Neural progenitor cell (in vitro differentiated cells): ENCODE results near the gene PDCD7. TPM values are rescaled to one million over a fixed set of nuclear protein-coding genes. Genes with fewer than 3 reads are reported as not detected.

Source experiments
- DNase-seq: peaks from one replicate; pipeline ENCODE4 v3.0.0-alpha.2; 2016; ENCODE audit warnings: low spot score
- H2AFZ ChIP-seq: fragments of 200-600 bp; sonication (generic); replicated peaks from 2 replicates; pipeline ENCODE4 v1.6.1; 2016; ENCODE audit warnings: antibody characterized with exemption
- H3F3A ChIP-seq: fragments of 200-600 bp; sonication (generic); 2 replicates; pipeline ENCODE4 v1.6.1; 2016; ENCODE audit warnings: antibody characterized with exemption, low read depth
- H3K27ac ChIP-seq: fragments of 200-600 bp; sonication (generic); 2 replicates; pipeline ENCODE4 v1.5.1; 2016; ENCODE audit warnings: mild to moderate bottlenecking
- H3K27me3 ChIP-seq: fragments of 200-600 bp; sonication (generic); 2 replicates; pipeline ENCODE4 v1.6.1; 2016; ENCODE audit warnings: mild to moderate bottlenecking, moderate library complexity
- H3K36me3 ChIP-seq: fragments of 200-600 bp; sonication (generic); 2 replicates; pipeline ENCODE4 v1.5.1; 2016
- H3K4me1 ChIP-seq: fragments of 200-600 bp; sonication (generic); 2 replicates; pipeline ENCODE4 v1.6.1; 2016; ENCODE audit warnings: mixed run types
- H3K4me2 ChIP-seq: fragments of 200-600 bp; sonication (generic); 2 replicates; pipeline ENCODE4 v1.6.1; 2016
- H3K4me3 ChIP-seq: fragments of 200-600 bp; sonication (generic); 2 replicates; pipeline ENCODE4 v1.5.1; 2016
- H3K79me2 ChIP-seq: fragments of 200-600 bp; sonication (generic); 2 replicates; pipeline ENCODE4 v1.6.1; 2016; ENCODE audit warnings: low read depth
- H3K9ac ChIP-seq: fragments of 200-600 bp; sonication (generic); 2 replicates; pipeline ENCODE4 v1.6.1; 2016
- H3K9me3 ChIP-seq: fragments of 200-600 bp; sonication (generic); 2 replicates; pipeline ENCODE4 v1.5.1; 2016; ENCODE audit warnings: low read depth
- H4K20me1 ChIP-seq: fragments of 200-600 bp; sonication (generic); 2 replicates; pipeline ENCODE4 v1.6.1; 2016; ENCODE audit warnings: low read depth
- H3K27ac Mint-ChIP-seq: 3 replicates; pipeline ENCODE4 v1.8.0; 2021; ENCODE audit warnings: mixed read lengths
- H3K27me3 Mint-ChIP-seq: 2 replicates; pipeline ENCODE4 v1.8.0; 2022; ENCODE audit warnings: low read depth, mild to moderate bottlenecking, inconsistent platforms, moderate library complexity, mixed read lengths; ENCODE audit not compliant: insufficient read depth
- H3K36me3 Mint-ChIP-seq: 3 replicates; pipeline ENCODE4 v1.8.0; 2021; ENCODE audit warnings: mixed read lengths
- H3K4me1 Mint-ChIP-seq: 3 replicates; pipeline ENCODE4 v1.8.0; 2021; ENCODE audit warnings: mixed read lengths
- H3K4me3 Mint-ChIP-seq: 3 replicates; pipeline ENCODE4 v1.8.0; 2021; ENCODE audit warnings: mild to moderate bottlenecking, moderate library complexity, mixed read lengths
- H3K9me3 Mint-ChIP-seq: 3 replicates; pipeline ENCODE4 v1.8.0; 2020; ENCODE audit warnings: mixed read lengths
- EZH2 ChIP-seq: fragments of 200-600 bp; sonication (generic); IDR thresholded peaks from 2 replicates; pipeline ENCODE4 v1.6.1; 2017; ENCODE audit warnings: antibody characterized with exemption, mild to moderate bottlenecking, moderate library complexity
- EZH2phosphoT487 ChIP-seq: fragments of 200-600 bp; sonication (generic); IDR thresholded peaks from 2 replicates; pipeline ENCODE4 v1.6.1; 2017; ENCODE audit warnings: antibody characterized with exemption
- total RNA-seq: library from RNA; depleted of rRNA; stranded (reverse); fragments of >200 nt; gene quantifications from 2 replicates; pipeline ENCODE4 v1.2.3, GENCODE V29; 2015; ENCODE audit warnings: low replicate concordance
- TF ChIP-seq, protein P1 (sequence below): fragments of 200-600 bp; sonication (generic); IDR thresholded peaks from 2 replicates; pipeline ENCODE4 v1.5.1; 2017; ENCODE audit warnings: antibody characterized with exemption, mild to moderate bottlenecking

Gene PDCD7
- total RNA-seq, 1 donor from 2014 or later: 24.7 TPM

GRCh38 chr15:65072617-65073016, 61.0 kb downstream of the PDCD7 start:
- no peak overlapping the region for H3K4me3 Mint-ChIP-seq

GRCh38 chr15:65072027-65072426, 61.6 kb downstream of the PDCD7 start:
- peaks cover 6% of the 10 kb centered on the region for H3K9me3 Mint-ChIP-seq
- peaks cover 1% of the 10 kb centered on the region for H3K36me3 Mint-ChIP-seq
- Histone ChIP-seq H3F3A (peaks cover 18% of the 10 kb centered on the region), H2AFZ (no peak overlapping the region), H3K4me1 (peaks cover 11% of the 10 kb centered on the region), H3K27ac (no peak overlapping the region), H3K4me3 (no peak overlapping the region), H3K9me3 (no peaks in the 10 kb centered on the region), H3K36me3 (no peaks in the 10 kb centered on the region), H3K79me2 (no peaks in the 10 kb centered on the region), H4K20me1 (no peaks in the 10 kb centered on the region), H3K27me3 (peaks cover 35% of the 10 kb centered on the region), H3K9ac (no peak overlapping the region), H3K4me2 (no peak overlapping the region)
- DNase-seq: no peak
- no peak for TF ChIP-seq EZH2
- TF ChIP-seq EZH2phosphoT487: no peak
- TF ChIP-seq, protein P1, sequence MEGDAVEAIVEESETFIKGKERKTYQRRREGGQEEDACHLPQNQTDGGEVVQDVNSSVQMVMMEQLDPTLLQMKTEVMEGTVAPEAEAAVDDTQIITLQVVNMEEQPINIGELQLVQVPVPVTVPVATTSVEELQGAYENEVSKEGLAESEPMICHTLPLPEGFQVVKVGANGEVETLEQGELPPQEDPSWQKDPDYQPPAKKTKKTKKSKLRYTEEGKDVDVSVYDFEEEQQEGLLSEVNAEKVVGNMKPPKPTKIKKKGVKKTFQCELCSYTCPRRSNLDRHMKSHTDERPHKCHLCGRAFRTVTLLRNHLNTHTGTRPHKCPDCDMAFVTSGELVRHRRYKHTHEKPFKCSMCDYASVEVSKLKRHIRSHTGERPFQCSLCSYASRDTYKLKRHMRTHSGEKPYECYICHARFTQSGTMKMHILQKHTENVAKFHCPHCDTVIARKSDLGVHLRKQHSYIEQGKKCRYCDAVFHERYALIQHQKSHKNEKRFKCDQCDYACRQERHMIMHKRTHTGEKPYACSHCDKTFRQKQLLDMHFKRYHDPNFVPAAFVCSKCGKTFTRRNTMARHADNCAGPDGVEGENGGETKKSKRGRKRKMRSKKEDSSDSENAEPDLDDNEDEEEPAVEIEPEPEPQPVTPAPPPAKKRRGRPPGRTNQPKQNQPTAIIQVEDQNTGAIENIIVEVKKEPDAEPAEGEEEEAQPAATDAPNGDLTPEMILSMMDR: no peak
- H3K27ac Mint-ChIP-seq: no peak overlapping the region
- peaks cover 16% of the 10 kb centered on the region for H3K27me3 Mint-ChIP-seq
- peaks cover 19% of the 10 kb centered on the region for H3K4me1 Mint-ChIP-seq
- H3K4me3 Mint-ChIP-seq: no peak overlapping the region

More at GRCh38 chr15:65072617-65073016, 61.0 kb downstream of the PDCD7 start:
- Histone ChIP-seq H2AFZ (no peak overlapping the region), H3K4me1 (peaks cover 5% of the 10 kb centered on the region), H3K9me3 (no peaks in the 10 kb centered on the region), H3K27me3 (peaks cover 34% of the 10 kb centered on the region), H3K36me3 (no peaks in the 10 kb centered on the region), H3F3A (peaks cover 13% of the 10 kb centered on the region), H3K27ac (no peak overlapping the region), H3K4me3 (no peak overlapping the region), H4K20me1 (no peaks in the 10 kb centered on the region), H3K79me2 (no peaks in the 10 kb centered on the region), H3K9ac (no peak overlapping the region), H3K4me2 (no peak overlapping the region)
- Mint-ChIP-seq H3K27me3 (peaks cover 14% of the 10 kb centered on the region), H3K4me1 (peaks cover 14% of the 10 kb centered on the region), H3K27ac (no peak overlapping the region), H3K36me3 (peaks cover 1% of the 10 kb centered on the region), H3K9me3 (peaks cover 6% of the 10 kb centered on the region)
- TF ChIP-seq EZH2phosphoT487 (no peak), EZH2 (no peak)
- TF ChIP-seq, protein P1: no peak
- DNase-seq: no peak

GRCh38 chr15:65071381-65071811, 62.2 kb downstream of the PDCD7 start:
- Histone ChIP-seq H3F3A (peaks cover 25% of the 10 kb centered on the region), H2AFZ (no peak overlapping the region), H3K79me2 (no peaks in the 10 kb centered on the region), H3K36me3 (no peaks in the 10 kb centered on the region), H3K4me3 (no peak overlapping the region), H3K4me2 (no peak overlapping the region), H4K20me1 (no peaks in the 10 kb centered on the region), H3K27ac (no peak overlapping the region), H3K9me3 (no peaks in the 10 kb centered on the region), H3K9ac (no peak overlapping the region), H3K4me1 (peaks cover 17% of the 10 kb centered on the region), H3K27me3 (peaks cover 33% of the 10 kb centered on the region)
- Mint-ChIP-seq H3K27me3 (peaks cover 17% of the 10 kb centered on the region), H3K36me3 (peaks cover under 1% of the 10 kb centered on the region), H3K9me3 (peaks cover 4% of the 10 kb centered on the region), H3K4me3 (no peak overlapping the region), H3K4me1 (peaks cover 25% of the 10 kb centered on the region), H3K27ac (no peak overlapping the region)
- no peak for DNase-seq
- TF ChIP-seq, protein P1: no peak
- TF ChIP-seq EZH2phosphoT487 (no peak), EZH2 (no peak)
